DMS53 (cell line): ENCODE results near the gene TMEM238L.

ENCODE experiments used
- DNase-seq: peaks from one replicate; lab custom pipeline; 2025; lab: John Stamatoyannopoulos, UW

Gene TMEM238L

DNA sequence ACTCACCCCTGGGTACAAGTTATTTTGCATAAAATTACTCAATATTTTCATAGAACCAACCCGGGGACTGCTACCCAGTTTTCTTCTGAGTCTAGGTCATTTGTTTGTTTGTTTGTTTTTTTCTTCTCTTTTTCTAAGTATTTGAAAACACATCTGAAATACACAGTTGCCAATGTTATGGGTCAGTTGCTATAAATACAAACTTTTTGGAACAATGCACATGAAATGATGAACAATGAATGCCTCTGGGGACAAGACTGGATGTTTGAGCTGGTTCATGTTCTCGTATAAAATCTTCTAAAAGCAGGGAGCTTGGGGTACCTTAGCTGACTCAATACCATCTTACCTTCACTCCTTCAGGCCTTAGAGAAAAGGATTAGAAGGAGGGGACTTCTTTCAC, 30.5 kb downstream of the TMEM238L start:
- DNase-seq, result no peak

DNA sequence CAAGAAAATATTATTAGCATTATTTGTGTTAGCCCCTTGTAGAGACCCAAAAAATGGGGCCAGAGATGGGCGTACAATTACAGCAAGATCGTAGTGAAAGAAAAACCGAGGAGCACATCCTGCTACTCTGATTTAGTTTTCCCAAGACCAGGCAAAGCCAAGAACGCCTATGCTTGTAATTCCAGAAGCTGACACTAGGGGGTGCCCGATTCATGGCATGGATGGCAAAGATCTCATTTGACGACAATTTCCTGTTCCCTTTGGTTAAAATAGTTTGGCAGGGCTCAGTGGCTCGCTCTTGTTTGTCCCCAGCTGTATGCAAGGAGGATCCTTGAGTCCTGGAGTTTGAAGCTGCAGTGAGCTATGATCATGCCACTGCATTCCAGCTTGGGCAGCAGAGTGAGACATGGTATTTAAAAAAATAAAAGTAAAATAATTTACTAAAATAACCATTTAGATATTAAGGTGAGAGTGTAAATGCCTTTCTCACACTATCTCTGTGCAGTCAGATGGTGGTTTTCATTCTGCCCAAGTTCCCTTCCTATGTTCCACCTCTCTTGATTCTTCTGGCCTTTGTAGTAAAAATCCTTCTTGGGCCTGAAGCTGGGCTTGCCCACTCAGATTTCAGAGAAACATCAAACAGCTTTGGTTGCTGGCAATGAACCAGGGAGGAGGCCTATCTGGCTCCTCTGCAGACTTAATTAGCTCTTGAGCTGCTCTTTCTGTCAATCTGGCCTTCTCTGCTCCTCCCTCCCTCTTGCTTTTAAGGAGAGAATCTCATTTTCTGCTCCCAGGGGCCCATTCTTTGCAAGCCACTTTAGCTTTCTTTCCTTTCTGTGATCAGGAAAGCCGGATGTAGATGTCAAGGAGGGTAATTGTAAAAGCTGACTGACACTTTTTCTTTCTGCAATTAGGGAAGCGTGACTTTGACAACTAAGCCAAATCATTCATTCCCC, 31.2 kb downstream of the TMEM238L start:
- DNase-seq, result peak; percentile 11

DNA sequence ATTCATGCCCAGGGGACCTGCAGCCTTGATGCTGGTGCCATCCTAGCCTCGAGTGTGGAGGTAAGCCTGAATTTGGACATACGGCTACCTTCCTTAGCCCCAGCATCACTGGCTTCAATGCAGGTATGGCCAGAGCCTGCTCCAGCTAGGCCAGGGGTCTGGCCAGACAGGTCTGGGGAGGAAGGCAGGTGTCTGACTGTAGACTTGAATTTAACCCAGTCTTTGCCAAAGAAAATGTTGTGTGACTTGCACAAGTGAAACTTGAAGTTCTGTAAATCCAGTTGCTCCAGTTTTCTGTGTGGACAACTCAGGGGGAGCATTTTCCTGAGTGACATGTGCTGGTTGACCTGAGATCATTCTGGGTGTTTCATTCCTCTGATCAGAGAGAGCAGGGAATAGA, 32.8 kb downstream of the TMEM238L start:
- no peak for DNase-seq

DNA sequence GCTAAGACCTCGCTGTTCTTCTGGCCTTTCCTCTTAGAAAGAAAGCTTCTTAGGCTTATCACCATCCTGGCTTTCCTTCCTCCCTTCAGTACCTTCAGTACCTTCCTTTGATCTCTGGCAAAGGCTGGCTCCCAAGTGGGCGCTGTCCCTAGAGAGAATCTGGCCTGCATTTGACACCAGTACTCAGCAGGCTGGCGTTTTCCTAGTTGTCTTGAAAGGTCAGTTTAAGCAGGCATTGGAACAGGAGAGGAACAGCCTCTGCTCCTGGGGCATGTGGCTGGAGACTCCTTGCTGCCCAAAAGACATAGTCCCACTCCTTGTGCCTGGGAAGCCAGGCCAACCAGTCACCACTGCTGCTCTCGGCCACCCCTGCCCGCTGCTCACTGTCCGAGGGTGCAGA, 34.1 kb downstream of the TMEM238L start:
- no peak for DNase-seq

DNA sequence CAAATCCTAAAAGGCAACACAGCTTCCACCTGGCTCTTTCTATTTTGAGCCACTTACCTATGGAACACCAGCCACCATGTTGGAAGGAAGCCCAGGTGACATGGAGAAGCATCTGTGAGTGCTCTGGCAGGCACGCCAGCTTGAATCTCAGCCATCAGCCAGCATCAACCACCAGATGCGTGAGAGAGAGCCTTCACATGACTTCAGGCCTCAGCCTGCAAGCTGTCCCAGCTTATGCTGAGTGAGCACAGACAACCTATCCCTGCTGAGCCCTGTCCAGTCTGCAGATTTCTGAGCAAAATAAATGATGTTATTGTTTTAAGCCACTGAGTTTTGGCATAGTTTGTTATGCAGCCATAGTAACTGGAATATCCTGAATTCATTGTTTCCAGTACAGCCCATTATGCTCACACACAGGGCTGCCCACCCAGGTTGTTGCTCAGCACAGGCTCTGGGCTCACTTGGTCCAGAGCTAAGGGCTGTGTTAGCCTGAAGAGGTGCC, 35.1 kb downstream of the TMEM238L start:
- DNase-seq, result no peak

DNA sequence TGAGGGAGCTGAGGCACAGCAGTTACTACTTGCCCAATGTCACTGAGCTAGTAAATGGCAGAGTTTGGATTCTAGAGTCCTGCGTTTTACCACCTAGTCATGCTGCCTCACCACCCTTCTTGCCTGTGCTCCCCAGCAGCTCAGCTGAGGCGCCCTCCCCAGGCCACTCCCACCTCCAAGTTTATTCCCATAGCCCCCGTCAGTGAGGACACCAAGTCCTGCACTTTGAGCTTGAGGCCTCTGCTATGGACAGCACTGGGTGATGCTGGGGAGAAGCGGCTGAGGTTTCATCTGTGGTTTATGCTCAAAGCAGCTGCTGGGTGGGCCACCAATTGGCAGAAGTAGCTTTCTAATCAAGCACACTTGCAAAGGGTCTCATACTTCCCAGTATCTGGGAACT, 36.7 kb downstream of the TMEM238L start:
- DNase-seq, result no peak

DNA sequence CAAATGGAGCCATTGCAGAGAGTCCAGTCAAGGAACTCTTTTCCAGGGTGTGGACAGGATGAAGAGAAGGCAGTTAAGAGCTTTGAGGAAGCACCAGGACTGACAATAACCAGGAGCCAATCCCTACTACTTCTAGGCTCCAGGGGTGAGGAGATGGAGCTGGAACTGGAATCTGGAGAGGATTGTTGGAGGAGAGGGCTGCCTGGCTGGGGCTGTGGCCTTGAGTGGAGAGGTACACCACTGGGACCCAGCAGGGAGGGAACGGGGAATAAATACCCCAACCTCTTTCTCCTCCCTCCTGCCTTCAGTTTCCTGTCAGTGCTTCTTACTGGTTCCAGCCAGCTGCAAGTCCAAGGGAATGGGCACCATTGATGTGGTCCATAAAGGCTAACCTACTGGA, 41.9 kb downstream of the TMEM238L start:
- no peak for DNase-seq

DNA sequence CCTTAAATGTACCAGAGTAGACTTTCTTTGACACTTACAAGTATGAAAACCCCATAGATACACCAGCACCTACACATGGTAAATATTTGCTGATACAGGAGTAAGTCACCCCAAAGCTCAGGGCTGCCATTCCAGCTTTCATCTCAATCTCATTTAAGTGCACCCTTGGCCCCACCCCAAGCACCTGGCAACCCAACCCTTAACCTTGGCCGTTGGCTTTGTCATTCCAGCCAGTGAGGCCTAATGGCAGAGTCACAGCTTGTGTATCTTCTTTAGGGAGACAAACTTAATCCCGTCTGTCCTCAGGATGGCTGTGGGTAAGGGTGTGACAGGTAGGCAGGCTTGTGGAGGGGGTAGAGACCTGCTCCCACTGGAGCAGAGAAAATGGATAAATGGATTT, 42.6 kb downstream of the TMEM238L start:
- no peak for DNase-seq

DNA sequence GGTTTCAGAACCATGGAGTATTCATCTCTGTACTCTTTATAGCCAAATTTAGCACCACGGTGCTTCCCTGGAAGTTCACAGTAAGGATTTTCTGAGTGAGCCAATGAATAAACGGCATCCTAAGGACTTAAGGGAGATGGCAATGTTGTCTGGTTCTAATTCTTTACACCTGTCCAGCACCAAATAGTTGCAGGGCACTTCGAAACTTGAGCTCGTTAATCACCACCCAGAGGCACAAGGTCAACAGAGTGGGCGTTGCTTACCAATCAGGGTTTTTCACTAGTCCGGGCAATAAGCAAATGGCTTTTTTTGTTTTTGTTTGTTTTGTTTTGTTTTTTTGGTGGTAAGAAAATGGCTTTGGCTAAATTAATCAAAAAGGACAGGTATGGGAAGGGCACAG, 45.8 kb downstream of the TMEM238L start:
- no peak for DNase-seq

DNA sequence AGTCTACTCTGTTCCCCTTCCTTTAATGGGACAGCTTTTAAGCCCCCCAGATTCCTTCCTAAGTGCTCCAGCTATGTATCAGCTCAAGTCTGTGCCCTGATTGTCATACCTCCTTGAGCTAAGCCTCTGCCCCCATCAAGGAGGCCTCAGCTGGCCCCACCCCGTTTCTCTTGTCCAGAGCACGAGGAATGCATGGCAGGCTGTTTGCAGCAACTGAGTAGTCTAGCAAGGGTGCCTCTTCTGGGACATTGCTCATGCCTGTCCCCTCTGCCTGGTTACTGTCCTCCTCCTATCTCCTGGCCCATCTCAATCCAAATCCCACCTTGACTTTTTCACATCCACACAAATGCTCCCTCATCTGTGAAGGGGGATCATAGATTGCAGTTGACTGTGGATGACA, 46.3 kb downstream of the TMEM238L start:
- no peak for DNase-seq

DNA sequence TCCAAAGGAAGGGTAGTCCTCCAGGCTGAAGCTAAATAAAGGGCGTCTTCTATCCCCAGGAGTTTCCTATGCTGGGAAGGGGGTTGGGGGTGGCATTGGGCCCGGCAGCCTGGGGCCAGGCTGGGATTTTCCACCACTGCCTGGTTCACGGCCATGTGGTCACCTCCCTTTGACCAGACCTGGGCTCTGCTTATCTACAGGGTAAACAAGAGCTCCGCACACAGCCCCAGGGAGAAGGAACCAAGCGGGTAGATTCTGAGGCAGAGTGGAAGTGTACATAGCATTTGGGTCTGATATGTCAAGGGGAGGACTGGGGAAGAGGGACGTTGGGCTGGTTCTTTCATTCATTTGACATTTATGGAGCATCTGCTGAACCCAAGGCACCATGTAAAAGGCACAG, 46.8 kb downstream of the TMEM238L start:
- DNase-seq, result no peak

DNA sequence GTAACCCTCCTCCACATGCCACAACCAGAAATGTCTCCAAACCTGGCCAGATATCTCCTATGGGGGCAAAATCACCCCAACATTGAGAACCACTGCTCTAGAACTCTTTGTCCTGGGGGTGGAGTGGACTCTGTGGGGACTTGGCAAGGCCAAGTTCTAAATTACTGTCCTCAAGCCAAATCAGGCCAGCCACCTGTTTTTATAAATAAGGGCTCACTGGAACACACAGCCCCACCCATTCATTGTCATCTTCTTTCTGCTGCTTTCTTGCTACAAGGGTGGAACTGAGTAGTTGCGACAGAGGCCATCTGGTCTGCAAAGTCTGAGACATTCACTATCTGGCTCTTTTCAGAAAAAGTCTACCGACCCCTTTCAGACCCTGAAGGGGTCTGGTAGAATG, 47.3 kb downstream of the TMEM238L start:
- no peak for DNase-seq

DNA sequence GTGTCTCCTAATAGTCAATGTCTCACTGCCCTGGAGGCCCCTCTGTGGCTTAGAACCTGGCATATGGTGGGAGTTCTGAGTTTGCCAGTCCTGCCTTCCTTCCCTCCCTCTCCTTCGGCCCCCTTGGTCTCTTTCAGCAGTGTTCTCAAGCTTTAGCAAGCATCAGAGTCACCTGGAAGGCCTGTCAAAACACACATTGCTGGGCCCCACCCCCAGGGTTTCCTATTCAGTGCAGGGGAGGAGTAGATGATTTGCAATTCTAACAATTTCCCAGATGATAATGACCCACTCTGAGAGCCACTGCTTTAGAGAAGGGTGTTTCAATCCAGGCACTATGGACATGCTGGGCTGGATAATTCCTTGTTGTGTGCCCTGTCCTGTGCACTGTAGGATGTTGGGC, 47.7 kb downstream of the TMEM238L start:
- no peak for DNase-seq

DNA sequence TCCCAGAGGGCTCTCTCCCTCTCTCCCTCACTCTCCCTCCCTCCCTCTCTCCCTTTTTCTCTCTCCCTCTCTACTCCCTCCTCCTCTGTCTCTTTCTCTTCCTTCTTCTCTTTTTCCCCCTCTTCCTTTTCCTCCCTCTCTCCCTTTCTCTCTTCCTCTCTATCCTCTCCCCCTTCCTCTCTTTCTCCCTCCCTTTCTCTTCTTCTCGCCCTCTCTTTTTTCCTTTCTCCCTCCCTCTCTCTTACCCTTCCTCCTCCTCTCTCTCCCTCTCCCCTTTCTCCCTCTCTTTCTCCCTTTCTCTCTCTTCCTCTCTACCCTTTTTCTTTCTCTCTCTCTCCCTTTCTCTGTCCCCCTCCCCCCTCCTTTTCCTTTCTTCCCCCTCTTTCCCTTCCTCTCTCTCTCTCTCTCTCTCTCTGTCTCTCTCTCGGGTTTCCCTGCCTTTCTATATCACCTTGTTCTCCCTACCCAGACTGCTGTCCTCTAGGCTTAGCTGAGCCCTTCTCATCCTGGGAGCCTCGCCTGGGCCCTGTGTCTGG, 48.2 kb downstream of the TMEM238L start:
- DNase-seq, result no peak

DNA sequence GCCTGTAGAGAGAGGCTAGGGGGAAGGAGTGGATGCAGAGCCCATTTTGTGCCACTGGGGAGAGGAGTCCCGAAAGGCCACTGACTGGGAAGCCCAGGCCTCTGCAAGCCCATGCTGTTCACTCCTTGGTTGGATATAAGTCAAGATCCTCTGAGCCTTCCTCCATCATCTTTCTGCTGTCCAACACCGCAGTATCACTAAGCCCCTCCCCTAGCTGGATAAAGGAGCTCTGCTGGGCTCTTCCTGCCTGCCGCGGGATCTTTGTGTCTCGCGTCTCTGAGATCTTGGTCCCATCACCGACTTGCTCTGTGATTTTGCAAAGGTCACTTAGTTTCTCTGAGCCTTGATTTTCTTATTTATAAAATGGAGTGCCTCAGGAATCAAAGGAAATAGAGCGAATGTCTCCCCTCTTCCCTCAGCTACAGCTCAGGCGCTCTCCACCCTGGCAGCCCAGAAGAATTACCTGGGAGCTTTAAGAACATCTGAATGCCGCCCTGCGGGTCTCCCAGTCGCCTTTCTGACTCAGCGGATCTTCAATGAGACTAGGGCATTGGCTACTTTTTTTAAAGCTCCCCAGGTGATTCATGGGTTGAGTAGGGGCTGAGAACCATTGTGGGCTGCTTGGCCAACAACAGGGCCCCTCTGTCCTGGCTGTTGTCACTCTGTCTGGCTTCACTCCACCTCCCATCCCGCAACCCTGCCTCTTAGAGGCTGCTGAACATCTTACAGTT, 48.9 kb downstream of the TMEM238L start:
- DNase-seq, result no peak

DNA sequence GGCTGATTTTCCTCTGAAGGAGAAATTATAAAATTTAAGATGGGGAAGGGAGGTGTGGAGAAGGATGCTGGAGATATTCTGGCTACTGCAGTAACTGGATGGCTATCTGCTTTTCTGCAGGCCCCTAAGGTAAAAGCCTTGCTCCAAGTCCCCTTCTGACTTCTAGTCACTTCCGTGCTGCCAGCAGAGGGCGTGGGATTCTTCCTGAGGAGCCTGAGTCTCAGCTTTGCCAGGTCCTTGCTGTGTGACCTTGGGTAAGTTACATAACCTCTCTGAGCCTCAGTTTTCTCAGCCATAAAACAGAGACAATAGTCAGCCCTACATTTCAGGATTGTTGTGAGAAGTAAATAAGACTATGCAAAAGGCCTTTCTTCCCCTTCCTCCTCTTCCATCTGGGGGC, 49.8 kb downstream of the TMEM238L start:
- peak; percentile 14 for DNase-seq

DNA sequence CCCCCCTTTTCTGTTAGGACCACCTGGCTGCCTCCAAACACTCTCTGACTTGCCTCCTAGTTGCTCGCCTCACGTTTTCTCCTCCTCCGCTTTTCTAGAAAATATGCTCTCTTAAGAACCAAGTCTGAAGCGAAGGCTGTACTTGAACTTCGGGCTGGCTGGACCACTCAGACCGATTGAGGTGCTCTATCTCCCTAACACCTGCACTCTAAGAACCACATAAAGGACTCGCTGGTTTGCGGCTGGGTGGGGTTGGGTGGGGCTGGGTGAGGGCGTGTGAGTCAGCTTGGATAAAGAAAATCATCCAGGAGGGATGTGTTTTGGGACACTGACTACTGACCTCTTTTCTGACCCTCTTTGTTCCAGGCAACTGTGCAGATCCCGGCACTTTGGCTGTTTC, 51.2 kb downstream of the TMEM238L start:
- DNase-seq, result no peak

DNA sequence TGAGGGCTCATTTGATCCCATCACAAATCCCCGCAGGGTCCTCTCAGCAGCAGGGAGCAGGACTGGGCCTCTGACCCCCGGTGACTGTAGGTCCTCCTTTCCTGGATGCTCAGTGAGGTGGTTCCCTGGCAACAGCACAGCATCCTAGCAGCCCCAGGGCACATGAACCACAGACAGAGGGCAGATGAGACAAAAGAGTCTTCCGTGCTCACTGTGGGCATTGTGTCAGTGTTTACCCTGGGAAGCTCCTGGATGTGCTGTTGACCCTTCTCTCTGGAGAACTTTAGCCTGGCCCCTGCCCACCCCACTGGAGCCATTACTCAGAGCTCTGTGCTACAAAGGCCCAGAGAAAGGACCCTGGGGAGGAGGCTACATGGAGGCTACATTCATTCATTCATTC, 52.3 kb downstream of the TMEM238L start:
- DNase-seq, result no peak

DNA sequence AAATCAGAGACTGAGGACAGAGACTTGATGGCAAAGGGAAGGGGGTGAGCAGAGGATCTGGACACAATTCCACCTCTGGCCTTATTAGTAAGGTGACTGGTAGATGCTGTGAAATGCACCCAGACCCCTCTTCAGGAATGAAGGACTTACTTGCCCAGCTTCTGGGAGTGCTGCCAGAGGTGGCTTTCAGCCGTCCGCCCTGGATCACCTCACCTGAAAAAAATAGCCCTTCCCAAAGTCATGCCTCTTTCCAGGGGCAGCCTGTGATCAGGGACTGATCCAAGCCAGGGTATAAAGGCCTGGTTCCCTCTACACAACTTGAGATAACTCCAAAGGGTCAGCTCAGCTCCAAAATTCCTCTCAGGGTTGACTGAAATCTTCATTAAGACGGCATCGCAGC, 53.7 kb downstream of the TMEM238L start:
- no peak for DNase-seq

DNA sequence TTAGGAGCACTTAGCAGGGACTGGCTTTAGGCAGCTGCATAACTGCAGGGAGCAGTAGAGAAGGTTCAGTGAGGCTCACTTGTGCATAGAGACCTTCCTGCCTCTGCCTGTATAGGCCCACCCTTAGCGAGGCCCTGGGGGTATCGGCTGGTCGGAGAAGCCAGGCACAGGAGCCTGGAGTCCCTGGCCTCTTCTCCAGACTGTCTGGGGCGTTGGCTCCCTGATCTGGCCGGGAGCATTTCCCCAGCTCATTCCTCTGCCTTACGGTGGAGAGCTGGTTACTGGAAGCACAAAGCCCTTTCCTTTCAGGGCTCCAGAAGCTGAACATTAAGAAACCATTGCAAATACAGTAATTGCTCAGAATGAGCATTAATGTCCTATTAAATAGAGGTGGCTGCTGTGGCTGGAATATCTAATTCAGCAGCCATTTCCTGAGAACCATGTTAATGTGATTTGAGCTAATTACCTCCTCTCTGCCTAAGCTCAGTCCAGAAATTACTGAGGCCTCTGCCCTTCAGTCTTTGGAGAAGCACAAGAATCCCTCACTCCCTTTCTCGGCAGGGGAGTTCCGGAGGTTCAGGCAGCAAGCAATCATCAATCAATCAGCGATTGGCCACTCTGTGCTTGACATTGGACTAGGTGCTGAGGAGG, 55.2 kb downstream of the TMEM238L start:
- DNase-seq, result no peak

DNA sequence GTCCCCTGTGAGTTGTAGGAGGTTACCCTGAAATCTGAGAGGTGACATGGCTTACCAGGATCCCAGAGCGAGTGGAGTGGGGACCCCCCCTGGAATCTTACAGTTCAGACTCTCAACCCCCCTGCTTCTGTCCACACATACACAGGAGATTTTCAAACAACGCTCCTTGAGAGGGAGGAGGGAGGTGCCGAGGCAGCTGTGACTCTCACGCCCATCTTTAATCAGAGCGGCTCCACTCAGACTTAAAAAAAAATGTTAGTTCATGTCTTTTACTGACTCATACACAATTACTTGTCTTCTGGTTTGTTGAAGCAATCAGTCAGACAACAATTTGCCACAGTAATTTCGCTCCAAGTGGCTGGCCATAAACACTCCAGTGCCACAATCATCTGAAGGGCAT, 58.7 kb downstream of the TMEM238L start:
- DNase-seq, result no peak
